Activated CD8-positive, alpha-beta memory T cell treated with anti-CD3 and anti-CD28 coated beads for 48 hours (primary cell): ENCODE results near the gene TTC23.

Experiments
- DNase-seq, 3 experiments: peaks; one replicate each; pipeline ENCODE4 v3.0.0-alpha.2; 2020; ENCODE audit warnings: low read depth in 2 of 3, low spot score in 2 of 3

TTC23 gene

DNA sequence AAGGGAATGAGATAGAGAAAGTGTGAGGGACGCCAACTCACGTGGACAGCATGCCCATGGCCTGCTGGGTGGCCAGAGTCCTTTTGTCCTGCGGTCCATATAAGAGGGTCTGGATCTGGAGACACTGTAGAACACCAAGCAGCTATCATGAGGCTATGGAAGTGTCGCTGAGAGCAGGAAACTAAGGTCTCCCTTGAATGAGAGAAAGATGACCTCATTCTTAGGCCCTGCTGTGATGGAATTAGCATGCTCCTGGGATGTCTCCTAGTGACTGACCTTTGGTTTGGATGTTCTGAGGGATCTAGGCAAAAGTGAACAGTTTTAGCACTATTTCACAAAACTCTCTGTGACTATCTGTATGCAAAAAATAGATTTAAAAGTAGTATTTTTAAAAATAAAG lies 110.1 kb downstream of the TTC23 start:
- DNase-seq = no peak

DNA sequence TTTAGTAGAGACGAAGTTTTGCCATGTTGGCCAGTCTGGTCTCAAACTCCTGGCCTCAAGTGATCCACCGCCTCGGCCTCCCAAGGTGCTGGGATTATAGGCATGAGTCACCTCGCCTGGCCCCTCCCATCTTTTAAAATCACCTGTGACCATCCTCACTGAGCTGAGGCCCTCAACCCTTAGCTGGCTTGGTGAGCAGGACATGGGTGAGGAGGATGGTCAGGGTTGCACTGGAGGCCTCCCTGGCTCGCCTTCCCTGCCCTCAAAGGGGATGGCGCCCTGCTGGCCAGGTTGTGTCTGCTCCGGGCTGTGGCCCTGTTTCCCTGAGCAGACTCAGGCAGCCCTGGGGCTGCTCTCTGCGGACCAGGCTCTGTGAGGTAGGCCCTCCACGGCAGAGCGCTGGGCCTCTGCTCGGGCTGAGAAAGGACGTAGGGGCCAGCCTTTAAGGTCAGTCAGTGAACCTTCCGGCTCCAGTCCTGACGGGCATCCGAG lies 110.8 kb downstream of the TTC23 start:
- no peak for DNase-seq

DNA sequence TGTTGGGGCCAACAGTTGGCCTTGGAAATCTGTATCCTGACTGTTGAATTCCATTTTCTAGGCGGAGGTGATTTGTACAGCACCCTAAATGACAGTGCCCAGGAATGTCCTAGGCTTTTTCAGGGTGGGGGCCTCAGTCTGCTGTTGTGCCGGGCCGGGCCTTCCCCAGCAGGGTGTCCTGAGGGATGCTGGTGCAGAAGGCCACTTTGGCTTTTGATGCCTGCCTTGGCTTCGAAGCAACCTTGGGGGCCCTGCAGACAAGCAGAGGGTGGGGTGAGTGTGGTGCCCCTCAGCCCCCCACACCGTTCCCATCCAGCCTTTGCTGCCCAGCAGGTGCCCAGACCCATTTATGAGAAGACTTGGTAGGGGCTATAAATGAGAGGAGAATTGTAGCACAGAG lies 111.5 kb downstream of the TTC23 start:
- DNase-seq = no peak

DNA sequence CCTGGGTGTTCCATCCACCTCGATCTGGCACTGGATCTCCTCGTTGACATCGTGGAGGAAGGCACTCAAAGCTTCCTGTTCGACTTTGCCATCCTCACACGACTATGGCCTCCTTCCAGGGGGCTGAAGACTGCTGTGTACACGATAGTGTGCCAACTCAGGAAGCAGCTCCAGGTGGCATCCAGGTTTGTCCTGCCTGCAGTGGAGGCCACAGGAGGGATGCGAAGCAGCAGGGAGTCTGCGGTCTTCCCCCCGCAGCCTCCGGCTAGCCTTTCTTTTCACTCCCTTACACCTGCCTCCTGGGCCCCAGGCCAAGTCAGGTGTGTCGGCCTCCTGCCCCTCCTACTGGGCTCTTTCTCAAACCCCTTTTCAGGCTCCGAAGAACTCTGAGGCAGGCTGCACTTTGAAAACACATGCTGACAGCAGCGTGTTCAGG lies 112.3 kb downstream of the TTC23 start:
- DNase-seq = no peak

DNA sequence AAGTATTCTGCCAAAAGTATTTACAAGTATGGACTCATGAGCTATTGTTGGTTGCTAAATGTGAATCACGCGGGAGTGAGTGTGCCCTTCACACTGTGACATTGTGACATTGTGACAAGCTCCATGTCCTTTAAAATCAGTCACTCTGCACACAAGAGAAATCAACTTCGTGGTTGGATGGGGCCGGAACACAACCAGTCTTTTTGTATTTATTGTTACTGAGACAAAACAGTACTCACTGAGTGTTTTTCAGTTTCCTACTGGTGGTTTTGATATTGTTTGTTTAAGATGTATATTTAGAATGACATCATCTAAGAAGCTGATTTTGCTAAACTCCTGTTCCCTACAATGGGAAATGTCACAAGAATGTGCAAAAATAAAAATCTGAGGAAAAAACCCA lies 114.2 kb downstream of the TTC23 start:
- no peak for DNase-seq

DNA sequence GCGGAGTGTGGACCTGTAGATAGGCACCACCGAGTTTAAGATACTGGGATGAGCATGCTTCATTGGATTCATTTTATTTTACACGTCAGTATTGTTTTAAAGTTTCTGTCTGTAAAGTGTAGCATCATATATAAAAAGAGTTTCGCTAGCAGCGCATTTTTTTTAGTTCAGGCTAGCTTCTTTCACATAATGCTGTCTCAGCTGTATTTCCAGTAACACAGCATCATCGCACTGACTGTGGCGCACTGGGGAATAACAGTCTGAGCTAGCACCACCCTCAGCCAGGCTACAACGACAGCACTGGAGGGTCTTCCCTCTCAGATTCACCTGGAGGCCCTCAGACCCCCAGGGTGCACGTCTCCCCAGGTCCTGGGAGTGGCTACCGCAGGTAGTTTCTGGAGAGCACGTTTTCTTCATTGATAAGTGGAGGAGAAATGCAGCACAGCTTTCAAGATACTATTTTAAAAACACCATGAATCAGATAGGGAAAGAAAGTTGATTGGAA lies 115.0 kb downstream of the TTC23 start:
- no peak for DNase-seq

DNA sequence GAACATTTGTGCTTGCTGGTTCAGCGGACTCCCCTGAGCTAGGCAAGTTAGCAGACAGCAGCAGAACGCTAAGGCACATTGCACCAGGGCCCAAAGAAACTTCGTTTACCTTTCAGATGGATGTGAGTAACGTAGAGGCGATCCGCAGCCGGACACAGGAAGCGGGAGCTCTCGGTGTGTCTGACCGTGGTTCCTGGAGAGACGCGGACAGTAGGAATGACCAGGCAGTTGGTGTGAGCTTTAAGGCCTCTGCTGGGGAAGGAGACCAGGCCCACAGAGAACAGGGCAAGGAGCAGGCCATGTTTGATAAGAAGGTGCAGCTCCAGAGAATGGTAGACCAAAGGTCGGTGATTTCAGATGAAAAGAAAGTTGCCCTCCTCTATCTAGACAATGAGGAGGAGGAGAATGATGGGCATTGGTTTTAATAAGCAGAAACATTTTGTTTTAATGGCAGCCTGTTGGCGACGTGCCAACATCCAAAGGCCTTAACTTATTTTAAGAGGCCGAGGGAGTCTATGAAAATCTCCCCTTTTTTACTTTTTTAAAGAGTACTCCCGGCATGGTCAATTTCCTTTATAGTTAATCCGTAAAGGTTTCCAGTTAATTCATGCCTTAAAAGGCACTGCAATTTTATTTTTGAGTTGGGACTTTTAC lies 116.6 kb downstream of the TTC23 start:
- no peak for DNase-seq

DNA sequence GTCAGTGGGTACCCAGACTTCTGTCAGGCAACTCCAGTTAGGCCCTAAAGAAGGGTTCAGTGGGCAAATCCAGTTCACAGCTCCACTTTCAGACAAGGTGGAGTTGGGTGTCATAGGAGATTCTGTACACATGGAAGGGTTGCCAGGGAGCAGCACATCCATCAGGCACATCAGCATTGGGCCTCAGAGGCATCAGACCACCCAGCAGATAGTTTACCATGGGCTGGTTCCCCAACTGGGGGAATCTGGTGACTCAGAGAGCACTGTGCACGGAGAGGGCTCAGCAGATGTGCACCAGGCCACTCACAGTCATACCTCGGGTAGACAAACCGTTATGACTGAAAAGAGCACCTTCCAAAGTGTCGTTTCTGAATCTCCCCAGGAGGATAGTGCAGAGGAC lies 117.3 kb downstream of the TTC23 start:
- no peak for DNase-seq

DNA sequence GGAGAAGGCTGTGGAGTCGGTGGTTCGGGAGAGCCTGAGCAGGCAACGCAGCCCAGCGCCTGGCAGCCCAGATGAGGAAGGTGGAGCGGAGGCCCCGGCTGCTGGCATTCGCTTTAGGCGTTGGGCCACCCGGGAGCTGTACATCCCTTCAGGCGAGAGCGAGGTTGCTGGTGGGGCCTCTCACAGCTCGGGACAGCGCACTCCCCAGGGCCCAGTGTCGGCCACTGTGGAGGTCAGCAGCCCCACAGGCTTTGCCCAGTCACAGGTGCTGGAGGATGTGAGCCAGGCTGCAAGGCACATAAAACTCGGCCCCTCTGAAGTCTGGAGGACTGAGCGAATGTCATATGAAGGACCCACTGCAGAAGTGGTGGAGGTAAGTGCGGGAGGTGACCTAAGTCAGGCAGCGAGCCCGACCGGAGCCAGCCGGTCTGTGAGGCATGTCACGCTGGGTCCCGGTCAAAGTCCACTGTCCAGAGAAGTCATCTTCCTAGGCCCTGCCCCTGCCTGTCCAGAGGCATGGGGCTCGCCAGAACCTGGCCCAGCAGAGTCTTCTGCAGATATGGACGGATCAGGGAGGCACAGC lies 117.8 kb downstream of the TTC23 start:
- DNase-seq = no peak

DNA sequence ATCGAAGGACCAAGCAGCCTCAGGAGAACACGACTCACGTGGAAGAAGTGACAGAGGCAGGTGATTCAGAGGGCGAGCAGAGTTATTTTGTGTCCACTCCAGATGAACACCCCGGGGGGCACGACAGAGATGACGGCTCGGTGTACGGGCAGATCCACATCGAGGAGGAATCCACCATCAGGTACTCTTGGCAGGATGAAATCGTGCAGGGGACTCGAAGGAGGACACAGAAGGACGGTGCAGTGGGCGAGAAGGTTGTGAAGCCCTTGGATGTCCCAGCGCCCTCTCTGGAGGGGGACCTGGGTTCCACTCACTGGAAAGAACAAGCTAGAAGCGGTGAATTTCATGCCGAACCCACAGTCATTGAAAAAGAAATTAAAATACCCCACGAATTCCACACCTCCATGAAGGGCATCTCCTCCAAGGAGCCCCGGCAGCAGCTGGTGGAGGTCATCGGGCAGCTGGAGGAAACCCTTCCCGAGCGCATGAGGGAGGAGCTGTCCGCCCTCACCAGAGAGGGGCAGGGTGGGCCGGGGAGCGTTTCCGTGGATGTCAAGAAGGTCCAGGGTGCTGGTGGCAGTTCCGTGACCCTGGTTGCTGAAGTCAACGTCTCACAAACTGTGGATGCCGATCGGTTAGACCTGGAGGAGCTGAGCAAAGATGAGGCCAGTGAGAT lies 118.5 kb downstream of the TTC23 start:
- no peak for DNase-seq

DNA sequence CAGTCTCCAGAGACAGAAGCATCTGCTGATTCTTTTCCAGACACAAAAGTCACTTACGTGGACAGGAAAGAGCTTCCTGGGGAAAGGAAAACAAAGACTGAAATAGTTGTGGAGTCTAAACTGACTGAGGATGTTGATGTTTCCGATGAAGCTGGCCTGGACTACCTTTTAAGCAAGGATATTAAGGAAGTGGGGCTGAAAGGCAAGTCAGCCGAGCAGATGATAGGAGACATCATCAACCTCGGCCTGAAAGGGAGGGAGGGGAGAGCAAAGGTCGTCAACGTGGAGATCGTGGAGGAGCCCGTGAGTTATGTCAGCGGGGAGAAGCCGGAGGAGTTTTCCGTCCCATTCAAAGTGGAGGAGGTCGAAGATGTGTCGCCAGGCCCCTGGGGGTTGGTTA lies 119.1 kb downstream of the TTC23 start:
- no peak for DNase-seq

DNA sequence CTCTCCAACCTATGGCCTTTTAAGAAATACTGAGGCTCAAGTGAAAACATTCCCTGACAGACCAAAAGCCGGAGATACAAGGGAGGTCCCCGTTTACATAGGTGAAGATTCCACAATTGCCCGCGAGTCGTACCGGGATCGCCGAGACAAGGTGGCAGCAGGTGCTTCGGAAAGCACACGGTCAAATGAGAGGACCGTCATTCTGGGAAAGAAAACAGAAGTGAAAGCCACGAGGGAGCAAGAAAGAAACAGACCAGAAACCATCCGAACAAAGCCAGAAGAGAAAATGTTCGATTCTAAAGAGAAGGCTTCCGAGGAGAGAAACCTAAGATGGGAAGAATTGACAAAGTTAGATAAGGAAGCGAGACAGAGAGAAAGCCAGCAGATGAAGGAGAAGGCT lies 119.7 kb downstream of the TTC23 start:
- DNase-seq = no peak

DNA sequence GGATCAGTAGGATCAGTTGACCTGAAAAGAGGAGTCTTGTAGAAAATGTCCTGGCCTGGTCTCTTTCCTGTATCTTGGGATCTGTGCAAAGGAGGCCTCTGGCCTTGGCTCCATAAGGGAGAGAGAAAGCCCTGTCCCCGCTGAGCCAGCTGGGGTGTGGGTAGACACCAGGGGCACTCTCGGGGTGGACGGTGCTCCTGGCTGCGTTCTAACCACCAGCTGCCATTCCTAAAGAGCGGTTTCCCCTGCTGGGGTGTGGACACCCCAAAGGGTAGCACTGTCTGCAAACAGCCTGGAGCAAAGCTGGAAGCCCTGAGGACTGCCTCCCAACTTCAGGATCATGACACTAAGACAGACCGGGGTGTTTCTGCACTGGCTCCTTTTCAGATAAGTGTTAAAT lies 121.0 kb downstream of the TTC23 start:
- DNase-seq = no peak

DNA sequence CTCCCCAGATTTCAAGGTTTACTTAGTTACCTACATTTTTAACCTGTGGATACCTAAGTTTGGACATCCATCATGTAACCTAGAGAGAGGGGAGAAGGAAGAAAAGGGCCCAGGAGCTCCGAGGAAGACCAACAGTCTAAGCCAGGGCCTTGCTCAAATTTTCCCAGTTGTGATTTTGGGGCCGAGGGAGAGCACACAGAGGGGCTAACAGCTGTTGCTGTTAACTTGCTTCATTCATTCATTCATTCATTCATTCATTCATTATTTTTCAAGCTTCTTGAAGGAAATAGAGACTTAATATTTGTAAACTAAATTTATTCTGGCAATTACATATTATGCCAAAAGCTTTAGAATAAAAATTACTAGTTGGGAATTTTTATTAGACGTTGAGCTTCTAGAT lies 121.6 kb downstream of the TTC23 start:
- DNase-seq = no peak

DNA sequence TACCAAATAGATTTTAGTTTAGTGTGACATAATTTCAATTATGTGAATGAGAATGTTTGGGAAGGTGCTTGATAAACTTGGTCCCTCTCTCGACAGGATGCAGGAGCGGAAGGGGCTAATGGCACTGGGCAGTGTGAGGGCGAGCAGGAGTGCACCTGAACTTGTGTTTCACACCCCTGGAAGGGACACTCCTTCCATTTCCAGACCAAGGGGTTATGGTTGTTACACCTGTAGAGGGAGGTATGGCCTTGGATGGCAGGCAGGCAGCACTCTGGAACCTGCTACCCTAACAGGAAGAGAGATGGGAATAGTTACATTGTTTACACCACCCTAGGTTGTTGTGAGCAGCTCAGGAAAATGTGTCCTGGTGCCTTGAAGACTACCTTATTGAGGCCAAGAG lies 122.5 kb downstream of the TTC23 start:
- no peak for DNase-seq

DNA sequence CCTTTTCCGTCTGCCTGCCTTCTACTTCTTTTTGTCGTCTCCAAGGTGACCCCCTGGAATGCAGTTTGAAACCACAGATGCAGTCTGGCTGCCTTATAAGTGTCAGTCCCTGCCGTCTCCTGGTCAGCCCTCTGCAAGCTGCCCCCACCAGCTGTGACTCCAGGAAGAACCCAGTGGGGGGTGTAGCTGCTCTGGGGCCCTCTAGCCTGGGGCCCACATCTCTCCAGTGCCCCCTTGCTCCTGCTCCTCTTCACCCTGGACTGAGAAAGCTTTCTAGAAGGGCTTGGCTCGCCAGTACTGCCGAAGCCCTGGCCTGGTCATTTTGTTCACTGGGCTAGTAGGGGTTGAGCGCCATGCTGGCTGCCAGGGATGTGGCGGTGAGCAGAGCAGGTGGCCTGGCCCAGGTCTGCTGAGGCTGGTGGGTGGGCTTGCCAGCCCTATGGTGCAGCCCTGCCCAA lies 123.2 kb downstream of the TTC23 start:
- DNase-seq = no peak

DNA sequence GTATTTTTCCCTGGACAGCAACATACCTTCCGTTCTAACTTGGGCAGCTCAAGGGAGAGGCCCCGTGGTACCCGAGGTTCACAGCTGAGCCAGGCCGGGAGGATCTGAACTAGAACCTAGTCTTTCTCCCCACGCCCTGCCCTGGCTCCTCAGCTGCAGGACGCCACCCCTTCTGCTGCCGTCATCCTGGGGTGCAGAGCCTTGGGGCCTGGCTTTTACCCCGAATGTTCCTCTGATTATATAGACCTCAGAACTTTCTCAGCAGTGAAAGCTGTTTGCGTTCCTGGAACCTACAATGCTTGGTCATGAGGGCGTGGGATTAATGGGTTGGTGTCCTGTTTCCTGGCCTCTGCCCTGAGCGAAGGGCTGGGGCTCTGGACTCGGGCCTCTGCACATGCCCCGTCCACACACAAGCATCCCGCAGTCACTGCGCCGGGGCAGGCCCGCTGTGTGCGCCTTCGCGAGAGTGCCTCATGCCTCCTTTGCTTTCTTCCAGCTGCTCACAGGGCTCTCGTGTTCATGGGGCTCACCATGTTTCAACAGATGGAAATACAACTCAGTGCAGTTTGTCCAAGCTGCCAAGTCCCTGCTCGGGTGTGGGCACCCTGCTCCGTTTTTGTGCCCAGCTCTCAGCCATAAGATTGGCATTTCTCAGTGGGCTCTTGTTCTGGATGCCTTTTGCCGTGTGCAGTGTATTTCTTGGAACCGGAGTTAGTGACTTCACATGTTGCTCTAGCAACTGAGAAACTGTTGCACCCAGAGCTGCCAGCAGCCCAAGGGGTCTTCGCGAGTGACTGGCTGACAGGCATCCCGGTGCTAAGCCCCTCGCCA lies 124.1 kb downstream of the TTC23 start:
- no peak for DNase-seq

DNA sequence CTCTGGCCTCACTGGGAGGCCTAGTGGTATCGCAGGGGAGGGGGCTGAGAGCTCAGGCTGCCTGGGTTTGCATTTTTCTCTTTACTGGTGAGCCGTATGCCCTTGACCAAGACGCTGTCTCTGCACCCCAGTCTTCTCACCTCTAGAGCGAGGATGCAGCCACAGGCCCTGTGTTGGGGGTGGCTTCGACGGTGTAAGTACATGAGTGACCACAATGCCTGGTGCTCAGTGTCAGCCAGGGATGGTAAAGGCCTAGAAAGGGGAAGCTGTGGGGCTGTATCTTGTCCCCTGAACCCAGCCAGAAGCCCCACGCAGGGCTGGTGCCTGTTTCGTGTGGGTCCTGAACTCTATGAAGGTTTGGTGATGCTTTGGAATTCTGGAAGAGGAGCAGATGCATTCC lies 124.7 kb downstream of the TTC23 start:
- DNase-seq = no peak

DNA sequence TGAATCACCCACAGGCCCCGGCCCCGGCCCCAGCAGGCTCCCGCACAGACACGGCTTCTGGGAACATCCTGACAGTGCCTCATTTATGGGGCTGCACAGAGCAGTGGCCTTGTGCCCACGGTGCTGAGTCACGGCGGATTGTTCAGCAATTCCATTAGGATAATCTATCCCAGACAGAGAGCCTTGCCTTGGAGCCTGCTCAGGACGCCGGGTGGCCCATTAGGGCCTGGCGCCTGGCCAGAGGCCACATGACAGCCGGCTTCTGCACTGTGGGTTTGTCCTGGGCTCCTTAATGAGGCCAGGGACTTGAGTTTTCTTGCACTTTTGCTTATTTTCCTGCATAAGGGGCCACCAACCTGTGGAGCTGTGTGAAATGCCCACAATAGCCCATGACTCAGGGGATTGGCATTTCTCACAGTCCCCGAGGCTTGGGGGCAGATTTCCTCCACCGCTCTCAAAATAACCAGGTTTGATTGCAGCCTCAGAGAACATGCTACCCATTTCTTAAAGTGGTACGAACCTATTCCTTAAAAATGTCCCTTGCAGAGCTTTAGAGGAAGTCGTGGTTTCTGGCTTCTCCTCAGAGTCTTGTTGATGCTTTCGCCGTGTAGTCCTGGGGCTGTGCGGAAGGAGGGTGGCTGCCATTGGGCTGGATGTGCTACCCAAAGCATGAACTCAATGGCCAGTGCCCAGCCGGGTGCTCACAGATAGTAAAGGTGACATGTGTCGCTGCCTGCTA lies 125.5 kb downstream of the TTC23 start:
- DNase-seq = no peak

DNA sequence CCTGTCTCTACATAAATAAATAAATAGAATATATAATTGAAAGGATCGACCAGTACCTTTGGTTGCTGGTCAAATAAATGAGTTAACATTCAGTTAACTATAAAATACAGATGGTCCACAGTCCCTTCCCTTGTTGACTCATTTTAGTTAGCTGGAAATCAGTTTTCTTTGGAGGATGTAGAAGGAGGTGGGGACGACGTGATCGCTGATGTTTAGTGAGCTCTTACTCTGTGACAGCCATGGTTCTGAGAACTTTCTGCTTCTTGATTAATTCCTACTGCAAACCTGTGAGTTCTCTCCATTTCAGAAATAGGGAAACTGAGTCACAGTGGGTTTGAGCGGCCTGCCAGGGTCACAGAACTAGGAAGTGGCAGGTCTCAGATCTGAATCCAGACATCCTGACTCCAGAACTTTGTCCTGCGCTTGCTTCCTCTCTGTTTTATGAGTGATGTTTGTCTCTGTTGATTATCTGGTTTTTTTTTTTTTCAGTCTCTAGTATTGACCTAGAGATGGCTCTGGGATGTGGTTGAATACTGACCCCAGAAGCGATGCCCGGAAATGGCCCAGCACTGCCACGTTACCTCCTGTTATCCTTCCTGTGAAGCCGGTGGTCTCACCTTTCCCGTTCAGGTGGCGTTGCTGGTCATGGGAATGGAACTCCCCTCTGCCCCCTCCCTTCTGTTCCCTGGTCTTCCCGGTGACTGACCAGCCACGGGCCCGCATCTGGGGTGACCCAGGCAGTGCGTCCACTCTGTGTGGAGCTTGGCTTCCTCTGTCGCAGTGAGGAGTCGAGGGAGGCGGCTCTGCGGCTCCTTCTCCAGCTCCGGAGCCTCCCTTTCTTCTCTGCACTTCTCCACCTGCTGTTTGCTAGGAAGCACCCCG lies 126.3 kb downstream of the TTC23 start:
- no peak for DNase-seq
